Measurements from ENCODE around the gene PKD1.

Gene PKD1

GRCh38 chr16:2135770-2136490, at the start of gene PKD1:
Gene PKD1 (minus strand): TSS chr16:2135898. CDS start chr16:2135689, 209 bp downstream.
- DNase-seq (ENCODE audit: low read depth): peak; percentile 93

GRCh38 chr16:2184962-2185361, 49.3 kb upstream of the PKD1 start:
- DNase-seq (ENCODE audit: low read depth): no peak

- DNase-seq (ENCODE audit: low read depth): no peak
These were observed 48.6 kb upstream of the PKD1 start for GRCh38 chr16:2184346-2184745.

DNA sequence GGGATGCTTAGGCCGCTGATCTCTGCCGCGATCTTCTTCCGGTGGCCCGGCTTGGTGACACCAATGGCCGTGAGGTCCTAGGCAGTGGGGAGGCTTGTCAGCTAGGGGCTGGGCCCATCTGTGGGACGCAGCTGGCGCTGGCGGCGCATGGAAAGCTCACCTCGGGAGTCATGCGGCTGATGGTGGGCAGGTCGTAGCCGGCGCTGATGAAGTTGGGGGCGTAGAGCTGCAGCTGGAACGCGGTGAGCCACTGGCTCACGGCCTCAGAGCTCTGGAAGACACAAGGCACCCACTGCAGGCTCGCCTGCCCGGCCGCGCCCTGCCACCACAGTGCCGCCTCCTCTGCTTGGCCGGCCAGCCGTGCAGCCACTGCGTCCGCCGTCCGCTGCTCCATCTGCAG, 48.0 kb upstream of the PKD1 start:
- no peak for DNase-seq (ENCODE audit: low read depth)

GRCh38 chr16:2181952-2182351, 46.3 kb upstream of the PKD1 start:
- DNase-seq (ENCODE audit: low read depth): no peak

GRCh38 chr16:2180962-2181923, 45.5 kb upstream of the PKD1 start:
- no peak for DNase-seq (ENCODE audit: low read depth)

DNA sequence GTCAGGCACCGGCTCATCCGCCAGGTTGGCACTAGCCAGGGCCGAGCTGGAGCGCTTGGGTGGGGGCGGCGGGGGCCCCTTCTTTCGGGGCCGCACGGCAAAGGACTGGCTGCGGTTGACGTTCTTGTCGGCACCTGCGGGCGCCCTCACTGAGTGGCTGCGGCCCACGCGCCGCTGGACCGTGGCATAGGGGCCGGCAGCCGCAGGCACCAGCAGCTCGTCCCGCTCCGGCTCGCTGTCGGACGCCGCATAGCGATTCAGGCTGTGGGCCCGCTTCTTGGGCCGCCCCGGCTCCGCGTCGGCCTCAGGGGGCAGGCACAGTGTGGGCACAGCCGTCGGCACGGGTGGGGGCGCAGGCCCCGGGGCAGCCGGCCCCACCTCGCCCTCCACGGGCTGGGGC, 44.8 kb upstream of the PKD1 start:
- no peak for DNase-seq (ENCODE audit: low read depth)

DNA sequence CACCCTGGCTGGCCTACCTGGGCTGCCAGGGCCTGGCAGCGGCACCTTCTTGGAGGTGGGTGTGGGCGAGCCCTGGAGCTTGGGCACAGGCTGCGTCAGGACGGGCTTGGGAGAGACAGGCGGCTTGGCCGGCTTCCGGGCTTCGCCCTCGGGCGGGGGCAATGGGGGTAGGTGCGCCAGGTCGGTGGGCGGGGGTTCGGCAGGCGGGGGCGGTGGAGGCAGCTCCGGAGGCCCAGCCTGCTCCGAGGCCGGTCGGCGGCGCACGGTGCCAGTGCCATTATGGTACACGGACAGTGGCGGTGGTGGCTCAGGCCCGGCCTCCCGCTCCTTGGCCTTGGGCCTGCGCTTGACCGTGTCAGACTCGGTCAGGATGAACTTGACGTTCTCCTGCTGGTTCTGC, 43.9 kb upstream of the PKD1 start:
- DNase-seq (ENCODE audit: low read depth): no peak

DNA sequence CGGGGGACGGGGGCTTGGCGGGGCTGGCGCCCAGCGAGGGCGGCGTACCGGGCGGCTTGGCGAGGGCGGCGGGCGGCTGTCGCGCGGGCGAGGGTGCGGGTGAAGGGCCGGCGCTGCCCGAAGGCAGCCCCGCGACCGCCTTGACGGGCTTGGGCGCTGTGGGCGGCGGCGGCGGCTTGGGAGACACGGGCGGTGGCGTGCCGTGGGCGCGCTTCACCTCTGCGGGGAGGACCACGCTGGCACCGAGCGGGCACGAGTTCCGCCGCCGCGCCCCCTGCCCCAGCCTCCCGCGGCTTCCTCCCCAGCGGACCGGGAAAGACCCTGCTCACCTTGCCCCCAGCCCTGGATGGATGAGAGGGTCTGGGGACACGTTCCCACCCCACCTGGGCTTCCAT, 43.4 kb upstream of the PKD1 start:
- no peak for DNase-seq (ENCODE audit: low read depth)

DNA sequence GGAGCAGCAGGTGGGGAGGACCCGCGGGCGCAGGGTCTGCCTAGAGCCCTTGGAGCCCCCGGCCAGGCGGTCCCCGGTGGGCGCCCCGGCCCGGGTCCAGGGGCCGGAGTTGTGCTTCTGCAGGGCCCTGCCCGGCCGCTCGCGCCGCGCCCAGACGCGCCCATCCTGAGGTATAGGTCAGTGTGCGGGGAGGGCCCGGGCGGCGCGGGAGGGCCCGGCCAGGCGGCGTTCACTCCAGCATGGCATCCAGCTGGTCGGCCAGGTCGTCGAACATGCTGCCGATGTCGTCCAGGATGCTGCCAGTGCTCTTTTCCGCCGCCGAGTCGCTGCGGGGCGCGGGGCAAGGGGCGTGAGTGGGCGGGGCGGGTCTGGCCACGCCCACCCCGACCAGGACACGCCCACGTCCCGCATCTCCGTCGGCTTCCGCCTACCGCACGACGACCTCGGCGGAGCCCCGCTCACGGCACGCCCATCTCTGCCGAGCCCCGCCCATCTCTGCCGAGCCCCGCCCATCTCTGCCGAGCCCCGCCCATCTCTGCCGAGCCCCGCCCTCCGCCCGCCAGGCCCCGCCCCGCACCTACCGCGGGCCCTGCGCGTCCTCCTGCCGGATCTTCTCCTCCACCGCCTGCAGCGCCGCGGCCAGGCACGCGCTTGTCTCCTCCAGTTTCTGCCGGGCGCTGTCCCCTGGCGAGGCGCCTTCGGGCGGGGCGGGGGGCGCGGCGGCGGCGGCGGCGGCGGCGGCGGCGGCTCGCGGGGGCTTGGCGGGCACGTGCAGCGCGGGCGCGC, 42.8 kb upstream of the PKD1 start:
- peak; percentile 52 for DNase-seq (ENCODE audit: low read depth)

GRCh38 chr16:2177561-2177960, 41.9 kb upstream of the PKD1 start:
- no peak for DNase-seq (ENCODE audit: low read depth)

GRCh38 chr16:2177101-2177500, 41.4 kb upstream of the PKD1 start:
- no peak for DNase-seq (ENCODE audit: low read depth)

GRCh38 chr16:2176047-2176446, 40.3 kb upstream of the PKD1 start:
- no peak for DNase-seq (ENCODE audit: low read depth)

GRCh38 chr16:2175454-2175853, 39.8 kb upstream of the PKD1 start:
- no peak for DNase-seq (ENCODE audit: low read depth)

DNA sequence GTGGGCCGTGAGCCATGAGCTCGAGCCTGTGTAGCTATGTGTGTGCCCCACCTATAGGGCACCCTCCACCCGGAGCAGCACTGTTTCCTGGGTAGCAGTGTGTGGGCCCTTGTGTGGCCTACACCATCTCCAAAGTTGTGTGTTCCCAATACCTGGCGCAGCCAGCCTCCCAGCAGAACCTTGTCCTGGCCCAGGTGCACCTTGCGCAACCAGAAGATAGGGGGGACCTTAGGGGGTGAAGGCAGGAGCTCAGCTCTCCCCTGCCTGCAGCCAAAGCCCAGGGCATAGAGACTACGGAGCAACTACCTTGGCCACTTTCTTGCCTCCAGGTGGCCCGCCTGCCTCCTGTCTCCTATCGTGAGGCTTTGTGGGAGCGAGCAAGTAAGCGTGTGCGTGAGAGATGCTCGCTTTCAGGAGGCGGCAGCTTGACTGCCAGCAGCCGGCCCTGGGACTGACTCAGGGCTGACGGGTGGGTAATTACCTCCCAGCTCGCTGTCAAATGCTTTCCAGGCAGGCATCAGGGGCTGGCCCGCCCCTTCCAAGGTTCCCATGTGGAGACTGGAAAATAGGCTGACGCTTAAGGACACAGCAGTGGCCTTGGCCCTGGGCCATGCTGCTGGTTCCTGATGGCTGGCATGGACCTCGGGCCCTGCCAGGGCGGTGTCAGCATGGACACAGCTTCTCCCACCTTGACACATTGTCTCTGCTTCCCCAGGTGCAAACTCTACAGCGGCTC, 38.9 kb upstream of the PKD1 start:
- no peak for DNase-seq (ENCODE audit: low read depth)

DNA sequence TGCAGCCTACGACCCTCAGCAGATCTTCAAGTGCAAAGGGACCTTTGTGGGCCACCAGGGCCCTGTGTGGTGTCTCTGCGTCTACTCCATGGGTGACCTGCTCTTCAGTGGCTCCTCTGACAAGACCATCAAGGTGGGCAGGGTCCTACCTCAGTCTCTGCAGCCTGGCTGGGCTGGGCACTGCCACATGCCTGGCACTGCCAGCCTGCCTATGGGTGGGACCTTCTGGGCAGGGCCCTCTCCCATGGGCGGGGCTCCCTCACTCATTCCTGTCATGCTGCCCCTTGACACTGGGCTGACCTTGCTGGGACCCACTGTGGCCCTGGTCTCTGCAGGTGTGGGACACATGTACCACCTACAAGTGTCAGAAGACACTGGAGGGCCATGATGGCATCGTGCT, 38.2 kb upstream of the PKD1 start:
- DNase-seq (ENCODE audit: low read depth): no peak

DNA sequence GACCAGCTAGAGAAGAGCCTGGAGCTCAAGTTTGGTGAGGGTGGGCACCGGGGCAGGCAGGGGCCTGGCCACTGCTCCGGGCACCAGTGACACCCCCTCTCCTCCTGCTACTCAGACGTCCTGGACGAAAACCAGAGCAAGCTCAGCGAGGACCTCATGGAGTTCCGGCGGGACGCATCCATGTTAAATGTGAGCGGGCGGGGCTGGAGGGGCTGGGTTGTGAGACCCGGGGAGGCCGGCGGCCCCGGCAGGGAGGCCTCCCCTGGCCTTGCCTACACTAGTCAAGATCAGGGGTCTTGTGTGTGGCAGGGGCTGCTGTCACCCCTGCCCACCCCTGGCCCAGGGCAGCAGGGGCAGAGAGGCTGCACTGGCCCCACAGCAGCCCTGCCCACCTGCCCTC, 37.7 kb upstream of the PKD1 start:
- DNase-seq (ENCODE audit: low read depth): no peak

GRCh38 chr16:2172688-2173335, 37.1 kb upstream of the PKD1 start:
- no peak for DNase-seq (ENCODE audit: low read depth)

- DNase-seq (ENCODE audit: low read depth): no peak
These were observed 36.0 kb upstream of the PKD1 start for GRCh38 chr16:2171601-2172178.

DNA sequence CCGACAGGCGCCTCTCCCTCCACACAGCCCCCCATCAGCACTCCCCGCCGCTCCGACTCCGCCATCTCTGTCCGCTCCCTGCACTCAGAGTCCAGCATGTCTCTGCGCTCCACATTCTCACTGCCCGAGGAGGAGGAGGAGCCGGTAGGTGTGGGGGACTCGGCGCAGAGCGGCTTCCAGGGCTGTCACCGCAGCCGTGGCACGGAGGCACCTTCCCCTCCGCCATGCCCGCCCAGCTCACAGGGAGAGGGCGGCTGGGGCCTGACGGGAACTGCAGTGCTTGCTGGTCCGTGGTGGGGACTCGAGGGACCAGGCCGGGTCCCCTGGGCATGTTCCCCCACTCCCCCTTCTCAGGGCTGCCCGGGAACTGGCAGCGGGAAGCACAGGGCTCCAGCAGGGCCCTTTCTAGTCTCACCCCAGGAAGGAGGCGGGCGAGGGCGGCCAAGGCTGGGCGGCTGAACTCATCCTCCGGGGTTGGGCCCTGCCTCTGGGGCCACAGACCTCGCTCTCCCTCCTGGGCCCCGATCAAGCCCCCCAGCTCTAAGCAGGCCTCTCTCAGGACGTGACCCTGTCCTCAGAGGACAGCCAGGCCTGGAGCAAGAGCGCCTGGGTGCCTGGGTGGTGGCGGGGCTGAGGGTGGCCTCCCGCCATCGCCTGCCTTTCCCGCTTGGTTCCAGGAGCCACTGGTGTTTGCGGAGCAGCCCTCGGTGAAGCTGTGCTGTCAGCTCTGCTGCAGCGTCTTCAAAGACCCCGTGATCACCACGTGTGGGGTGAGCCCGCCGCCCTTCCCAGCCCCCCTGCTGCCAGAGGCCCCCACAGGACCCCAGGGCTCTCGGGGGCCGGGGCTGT, 35.1 kb upstream of the PKD1 start:
- no peak for DNase-seq (ENCODE audit: low read depth)
